OCI-LY3 (cell line): Measurements from ENCODE around the gene MOGAT2.

Experiments used
- EZH2phosphoT487 ChIP-seq: fragments of 200-600 bp; shearing (Covaris generic); IDR thresholded peaks from 2 replicates; pipeline ENCODE4 v1.6.1; 2018; ENCODE audit warnings: antibody characterized with exemption, mixed run types, low read depth
- TF ChIP-seq, protein P1 (sequence below): fragments of 200-600, 300-600 bp; sonication (generic); IDR thresholded peaks from 2 replicates; pipeline ENCODE4 v1.5.1; 2014; ENCODE audit warnings: antibody characterized with exemption, low read length, low read depth

DNA sequence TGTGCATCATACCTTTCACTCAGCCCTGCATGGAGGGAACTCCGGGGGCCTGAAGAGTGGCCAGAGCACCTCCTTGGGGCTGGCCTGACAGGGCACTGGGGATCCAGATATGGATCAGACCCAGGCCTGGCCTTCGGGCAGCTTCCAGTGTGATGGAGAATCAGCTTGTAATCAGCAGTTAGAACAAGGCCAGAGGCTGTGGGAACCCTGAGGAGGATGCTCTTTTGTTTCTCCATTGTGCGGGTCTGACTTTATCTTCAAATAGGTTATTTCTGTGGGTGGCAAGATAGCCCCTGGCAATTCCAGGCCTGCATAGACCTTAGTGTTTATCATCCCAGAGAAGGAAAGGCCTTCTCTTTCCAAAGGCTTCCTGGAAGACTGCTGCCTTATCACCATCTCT, 63.2 kb downstream of the MOGAT2 start:
- TF ChIP-seq, protein P1, sequence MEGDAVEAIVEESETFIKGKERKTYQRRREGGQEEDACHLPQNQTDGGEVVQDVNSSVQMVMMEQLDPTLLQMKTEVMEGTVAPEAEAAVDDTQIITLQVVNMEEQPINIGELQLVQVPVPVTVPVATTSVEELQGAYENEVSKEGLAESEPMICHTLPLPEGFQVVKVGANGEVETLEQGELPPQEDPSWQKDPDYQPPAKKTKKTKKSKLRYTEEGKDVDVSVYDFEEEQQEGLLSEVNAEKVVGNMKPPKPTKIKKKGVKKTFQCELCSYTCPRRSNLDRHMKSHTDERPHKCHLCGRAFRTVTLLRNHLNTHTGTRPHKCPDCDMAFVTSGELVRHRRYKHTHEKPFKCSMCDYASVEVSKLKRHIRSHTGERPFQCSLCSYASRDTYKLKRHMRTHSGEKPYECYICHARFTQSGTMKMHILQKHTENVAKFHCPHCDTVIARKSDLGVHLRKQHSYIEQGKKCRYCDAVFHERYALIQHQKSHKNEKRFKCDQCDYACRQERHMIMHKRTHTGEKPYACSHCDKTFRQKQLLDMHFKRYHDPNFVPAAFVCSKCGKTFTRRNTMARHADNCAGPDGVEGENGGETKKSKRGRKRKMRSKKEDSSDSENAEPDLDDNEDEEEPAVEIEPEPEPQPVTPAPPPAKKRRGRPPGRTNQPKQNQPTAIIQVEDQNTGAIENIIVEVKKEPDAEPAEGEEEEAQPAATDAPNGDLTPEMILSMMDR, result no peak
- no peak for TF ChIP-seq EZH2phosphoT487
